Lower leg skin (tissue), 4 donors: Measurements from ENCODE around the gene PIF1. TPM values are rescaled to one million over a fixed set of nuclear protein-coding genes. Genes with fewer than 3 reads are reported as not detected.

ENCODE experiments used
- DNase-seq, 2 donors: peaks; one replicate each; pipeline ENCODE4 v3.0.0-alpha.2; 2019; ENCODE audit warnings: low spot score in 2 of 2
- H3K4me3 ChIP-seq: fragments of 200-600 bp; sonication (generic); 2 replicates; pipeline ENCODE4 v1.5.1; 2017; ENCODE audit warnings: mild to moderate bottlenecking, low read depth; ENCODE audit not compliant: poor library complexity, severe bottlenecking
- POLR2A ChIP-seq, 2 donors: fragments of 450-650 bp; IDR thresholded peaks; one replicate each; pipeline ENCODE4 v1.6.1; 2016 to 2017; ENCODE audit warnings: antibody characterized with exemption in 2 of 2, mild to moderate bottlenecking in 1 of 2, moderate library complexity in 1 of 2
- WGBS, 2 donors: methylation state at CpG; one replicate each; pipeline ENCODE4 v1.1.5; 2018; 5-methylcytosine and 5-hydroxymethylcytosine counted together
- intact Hi-C: fragments of 100-400 bp; cut with DNase I; formaldehyde crosslinking; loops from one replicate; pipeline ENCODE4 v1.15.0; 2023; ENCODE audit warnings: low total_unique reads
- total RNA-seq, 4 donors: library from RNA; depleted of rRNA; stranded (reverse); fragments of >200 nt; gene quantifications; one replicate each; pipeline ENCODE4 v1.1.0, GENCODE V29; 2016
- TF ChIP-seq, protein P1 (sequence below), 3 donors: fragments of 450-650 bp; IDR thresholded peaks; one replicate each; pipeline ENCODE4 v1.5.1; 2016; ENCODE audit warnings: antibody characterized with exemption in 3 of 3, mild to moderate bottlenecking in 3 of 3, moderate library complexity in 2 of 3

The PIF1 gene
- total RNA-seq, 4 donors from 2014 or later: 0.25 to 2.5 (median 1.7) TPM

DNA sequence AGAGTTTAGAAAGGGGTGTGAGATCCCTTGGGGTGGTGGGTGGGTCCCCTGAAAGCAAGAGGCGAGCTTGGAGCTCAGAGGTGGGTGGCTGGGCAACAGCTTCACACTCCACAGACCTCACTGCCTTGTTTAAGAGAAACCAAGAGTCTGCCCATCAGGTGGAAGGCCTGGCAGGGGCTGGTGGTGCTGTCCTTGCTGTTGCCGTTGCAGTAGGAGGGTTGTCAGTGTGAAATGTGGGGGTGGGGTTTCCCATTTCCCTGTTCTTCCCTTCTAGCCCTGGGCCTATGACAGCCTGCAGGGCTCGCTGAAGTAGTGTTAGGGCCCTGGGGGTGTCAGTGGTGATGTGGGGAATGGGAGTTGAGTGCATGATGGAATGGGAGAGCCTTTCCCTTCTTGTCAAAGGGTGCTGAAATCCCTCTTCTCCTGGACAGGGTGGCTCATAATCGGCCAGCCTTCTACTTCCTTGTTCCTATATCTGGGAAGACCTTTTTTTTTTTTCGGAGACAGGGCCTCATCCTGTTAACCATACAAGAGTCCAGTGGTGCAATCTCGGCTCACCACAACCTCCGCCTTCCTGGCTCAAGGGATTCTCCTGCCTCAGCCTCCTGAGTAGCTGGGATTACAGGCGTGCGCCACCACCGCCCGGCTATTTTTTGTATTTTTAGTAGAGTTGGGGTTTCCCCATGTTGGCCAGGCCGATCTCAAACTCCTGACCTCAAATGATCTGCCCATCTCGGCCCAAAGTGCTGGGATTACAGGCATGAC is 20.6 kb upstream of the PIF1 start:
- TF ChIP-seq, protein P1, sequence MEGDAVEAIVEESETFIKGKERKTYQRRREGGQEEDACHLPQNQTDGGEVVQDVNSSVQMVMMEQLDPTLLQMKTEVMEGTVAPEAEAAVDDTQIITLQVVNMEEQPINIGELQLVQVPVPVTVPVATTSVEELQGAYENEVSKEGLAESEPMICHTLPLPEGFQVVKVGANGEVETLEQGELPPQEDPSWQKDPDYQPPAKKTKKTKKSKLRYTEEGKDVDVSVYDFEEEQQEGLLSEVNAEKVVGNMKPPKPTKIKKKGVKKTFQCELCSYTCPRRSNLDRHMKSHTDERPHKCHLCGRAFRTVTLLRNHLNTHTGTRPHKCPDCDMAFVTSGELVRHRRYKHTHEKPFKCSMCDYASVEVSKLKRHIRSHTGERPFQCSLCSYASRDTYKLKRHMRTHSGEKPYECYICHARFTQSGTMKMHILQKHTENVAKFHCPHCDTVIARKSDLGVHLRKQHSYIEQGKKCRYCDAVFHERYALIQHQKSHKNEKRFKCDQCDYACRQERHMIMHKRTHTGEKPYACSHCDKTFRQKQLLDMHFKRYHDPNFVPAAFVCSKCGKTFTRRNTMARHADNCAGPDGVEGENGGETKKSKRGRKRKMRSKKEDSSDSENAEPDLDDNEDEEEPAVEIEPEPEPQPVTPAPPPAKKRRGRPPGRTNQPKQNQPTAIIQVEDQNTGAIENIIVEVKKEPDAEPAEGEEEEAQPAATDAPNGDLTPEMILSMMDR (IDR thresholded peaks at IDR 0.05): no peak
- no peak for TF ChIP-seq POLR2A (IDR thresholded peaks at IDR 0.05)
- intact Hi-C loops: no loop called here
- no peak for DNase-seq
- 72 to 76% methylated on average over 13 of the region's 13 CpGs for WGBS, 2 donors
- H3K4me3 ChIP-seq: no peak overlapping the region

DNA sequence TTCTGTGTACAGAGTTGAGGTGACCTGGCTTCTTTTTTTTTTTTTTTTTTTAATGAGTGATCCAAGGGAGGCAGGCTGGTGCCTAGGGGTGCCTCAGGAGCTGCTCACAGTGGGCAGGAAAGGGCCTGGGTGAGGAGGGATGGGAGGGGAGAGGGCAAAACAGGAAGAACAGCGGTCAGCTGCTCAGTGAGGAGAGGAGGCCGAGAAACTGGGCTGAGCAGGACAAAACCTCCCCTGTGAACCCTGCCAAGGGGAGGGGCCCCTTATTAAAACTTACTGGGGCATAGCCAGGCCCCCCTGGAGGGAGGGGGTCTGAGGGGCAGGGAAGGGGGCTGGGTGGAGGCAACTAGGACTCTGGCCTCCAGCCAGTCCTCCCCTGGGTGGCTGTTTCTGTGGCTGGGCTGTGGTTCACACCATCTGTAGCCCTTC is 19.8 kb upstream of the PIF1 start:
- intact Hi-C loops: no loop called here

DNA sequence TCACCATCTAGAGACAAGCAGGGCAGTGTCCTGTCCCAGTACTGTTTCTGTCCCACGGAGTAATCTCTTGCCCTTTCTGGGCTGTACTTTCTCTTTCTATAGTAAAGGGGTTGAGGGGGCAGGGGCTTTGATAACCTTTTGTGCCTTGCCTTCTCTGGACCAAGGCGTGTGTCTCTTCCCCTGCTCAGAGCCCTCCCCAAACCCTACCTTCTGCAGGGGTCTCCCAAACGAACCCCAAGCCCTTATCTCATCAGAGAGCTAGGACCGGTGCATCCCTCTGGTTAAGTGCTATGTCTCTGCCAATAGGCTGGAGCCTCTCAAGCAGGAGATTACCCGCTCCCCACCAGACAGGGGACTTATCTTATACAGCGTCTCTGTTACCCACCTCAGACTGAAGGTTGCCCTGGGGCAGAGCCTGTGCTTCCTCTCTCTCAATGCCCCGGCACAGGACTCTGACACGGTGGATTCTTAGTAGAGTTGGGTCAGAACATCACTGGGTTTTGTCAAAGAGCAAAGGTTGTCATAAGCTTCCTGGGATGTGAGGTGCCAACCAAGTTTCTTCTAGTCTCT is 19.2 kb upstream of the PIF1 start:
- H3K4me3 ChIP-seq: no peak overlapping the region
- TF ChIP-seq, protein P1 (IDR thresholded peaks at IDR 0.05): no peak
- TF ChIP-seq POLR2A (IDR thresholded peaks at IDR 0.05): no peak
- intact Hi-C loops: no loop called here
- DNase-seq: no peak
- WGBS, 2 donors: 34 to 36% methylated on average over 8 of the region's 8 CpGs

More for the DNA sequence above, 19.8 kb upstream of the PIF1 start:
- WGBS, 2 donors: 33% methylated on average over 2 of the region's 2 CpGs
- TF ChIP-seq, protein P1 (IDR thresholded peaks at IDR 0.05): no peak
- no peak for TF ChIP-seq POLR2A (IDR thresholded peaks at IDR 0.05)
- H3K4me3 ChIP-seq: no peak overlapping the region
- DNase-seq: no peak

DNA sequence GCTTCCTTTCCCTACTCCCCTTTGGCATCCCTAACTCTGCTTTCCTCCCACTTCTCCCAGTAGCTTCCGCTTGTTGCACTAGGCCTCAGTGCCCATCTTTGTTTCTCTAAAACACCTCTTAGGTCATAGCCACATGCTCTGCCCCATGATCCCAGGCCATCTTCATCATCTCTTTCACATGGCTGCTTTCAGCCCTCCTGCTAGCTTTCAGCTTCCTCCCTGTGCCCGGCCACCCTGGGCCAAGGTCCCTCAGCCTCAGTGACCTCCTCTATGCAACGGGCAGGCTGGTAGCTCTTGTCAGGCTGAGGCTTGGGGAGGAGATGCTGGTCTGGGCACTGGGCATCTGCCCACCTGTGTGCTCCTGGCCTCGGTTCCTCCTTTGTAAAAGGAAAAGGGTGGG is 18.5 kb upstream of the PIF1 start:
- 66 to 70% methylated on average over 4 of the region's 4 CpGs for WGBS, 2 donors
- intact Hi-C loops: no loop called here
- H3K4me3 ChIP-seq: peak overlapping the region; percentile 17
- no peak for TF ChIP-seq POLR2A (IDR thresholded peaks at IDR 0.05)
- TF ChIP-seq, protein P1 (IDR thresholded peaks at IDR 0.05): no peak
- DNase-seq: no peak

DNA sequence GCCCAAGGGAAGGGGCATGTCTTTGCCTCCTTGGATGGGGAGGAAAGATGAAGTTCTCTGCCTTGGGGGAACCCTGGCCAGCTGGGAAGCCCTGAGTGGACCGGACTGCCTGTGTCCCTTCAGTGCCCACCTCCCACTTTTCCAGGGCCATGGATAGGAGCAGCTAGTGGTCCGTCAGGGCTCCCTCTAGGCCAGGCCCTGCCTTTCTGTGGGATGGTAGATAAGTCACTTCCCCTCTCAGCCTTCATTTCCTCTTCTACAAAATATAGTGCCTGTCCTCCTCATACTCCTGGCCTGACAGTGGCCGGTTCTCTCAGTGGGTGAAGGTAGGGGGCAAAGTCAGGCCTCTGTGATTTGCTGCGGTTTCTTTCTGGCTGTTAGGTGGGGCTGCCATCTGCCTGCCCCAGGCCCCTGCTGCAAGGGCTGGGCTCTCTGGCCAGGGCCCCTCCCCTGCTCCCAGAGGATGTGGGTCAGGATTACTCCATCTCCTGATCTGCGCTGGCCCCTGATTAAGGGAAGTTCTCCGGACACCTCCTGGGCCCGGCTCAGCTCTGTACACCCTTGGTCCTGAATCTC is 17.6 kb upstream of the PIF1 start:
- intact Hi-C loops: no loop called here
- peak; percentile 73 to 95 for DNase-seq
- WGBS, 2 donors: 35 to 39% methylated on average over 7 of the region's 7 CpGs
- TF ChIP-seq, protein P1 (IDR thresholded peaks at IDR 0.05): no peak
- no peak for TF ChIP-seq POLR2A (IDR thresholded peaks at IDR 0.05)
- H3K4me3 ChIP-seq: peak overlapping the region; percentile 67
